HG02943 (cell line): ENCODE data around the gene JAM3.
A peak's percentile ranks its signal among the peaks of the same experiment; 100 is the strongest.
"Not testable (repeated sequence)": the region's sequence is repeated elsewhere in the genome, so short reads cannot be mapped to it uniquely, and the experiment has no call there.

Source experiments
- ATAC-seq: cut with Tn5 transposase; IDR thresholded peaks from one replicate; pipeline ENCODE4 v1.9.1; 2021; ENCODE audit warnings: mild to moderate bottlenecking, low read depth, moderate library complexity; ENCODE audit not compliant: unreplicated experiment

JAM3 gene

DNA sequence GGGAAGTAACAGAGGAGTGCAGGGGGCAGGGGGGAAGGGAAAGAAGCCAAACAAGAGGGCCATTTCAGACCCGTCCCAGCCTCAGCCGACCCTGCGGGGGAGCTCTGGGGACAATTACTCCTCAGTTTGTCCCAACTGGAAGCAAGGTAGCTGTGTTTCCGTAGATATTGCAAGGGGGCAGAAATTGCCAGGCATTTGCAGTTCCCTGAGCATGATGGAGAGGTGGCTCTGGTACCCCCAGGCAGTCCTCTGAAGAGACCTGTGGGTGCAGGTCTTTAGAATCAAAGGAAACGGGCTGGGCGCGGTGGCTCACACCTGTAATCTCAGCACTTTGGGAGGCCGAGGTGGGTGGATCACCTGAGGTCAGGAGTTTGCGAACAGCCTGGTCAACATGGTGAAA, 13.8 kb upstream of the JAM3 start:
- ATAC-seq = no peak

DNA sequence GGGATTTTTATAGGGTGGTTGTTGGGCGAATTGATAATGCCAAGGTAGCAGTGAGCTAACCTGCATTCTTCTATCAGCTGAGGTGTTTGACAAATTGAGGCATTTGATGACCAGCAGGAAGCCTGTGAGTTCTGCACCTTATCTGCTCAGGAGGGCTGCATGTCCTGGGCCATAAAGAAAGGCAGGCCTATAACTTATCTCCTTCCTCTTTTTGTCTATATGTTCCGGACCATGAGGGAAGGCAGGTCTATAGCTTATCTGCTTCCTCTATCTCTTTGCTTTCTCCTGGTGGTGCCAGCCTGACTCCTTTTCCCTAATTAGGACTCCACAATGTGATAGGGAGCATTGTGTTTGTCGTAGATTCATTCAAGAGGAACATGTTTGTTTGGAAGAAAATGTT, 8.6 kb upstream of the JAM3 start:
- no peak for ATAC-seq

DNA sequence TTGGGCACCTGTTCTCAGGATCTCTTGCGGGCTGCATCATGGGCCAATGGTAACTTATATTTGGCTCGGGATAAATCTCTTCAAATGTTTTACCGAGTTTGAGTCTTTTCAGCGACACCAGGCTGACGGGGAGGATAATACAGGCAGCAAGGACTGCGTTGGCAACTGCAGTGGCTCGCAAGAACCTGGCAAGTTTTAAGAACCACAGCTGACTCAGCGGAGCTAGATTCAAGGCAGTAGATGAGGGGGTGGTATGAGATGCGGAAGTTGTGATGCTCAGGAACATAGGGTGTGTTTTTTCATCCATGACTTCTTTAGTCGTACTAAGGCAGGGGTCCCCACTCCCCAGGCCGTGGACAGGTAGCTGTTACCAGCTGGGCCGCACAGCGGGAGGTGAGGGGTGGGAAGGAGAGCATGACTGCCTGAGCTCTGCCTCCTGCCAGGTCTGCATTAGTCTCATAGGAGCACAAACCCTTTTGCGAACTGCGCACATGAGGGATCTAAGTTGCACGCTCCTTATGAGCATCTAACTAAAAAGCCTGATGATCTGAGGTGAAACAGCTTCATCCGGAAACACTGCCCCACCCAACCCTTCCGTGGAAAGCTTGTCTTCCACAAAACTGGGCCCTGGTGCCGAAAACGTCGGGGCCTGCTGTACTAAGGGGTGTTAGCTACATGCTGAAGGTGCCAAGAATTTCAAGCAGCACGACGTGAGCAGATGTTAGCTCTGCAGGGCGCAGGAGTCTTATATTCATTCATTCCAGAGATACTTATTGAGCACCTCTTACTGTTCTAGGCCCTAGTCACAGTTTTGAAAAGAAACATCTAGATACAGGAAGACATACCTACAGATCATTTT, 6.4 kb upstream of the JAM3 start:
- ATAC-seq = no peak

GRCh38 chr11:134063124-134063495, 5.8 kb upstream of the JAM3 start:
- no peak for ATAC-seq

GRCh38 chr11:134063991-134064747, 4.7 kb upstream of the JAM3 start:
- no peak for ATAC-seq

GRCh38 chr11:134065381-134065780, 3.5 kb upstream of the JAM3 start:
- no peak for ATAC-seq

GRCh38 chr11:134066943-134067885, 1.7 kb upstream of the JAM3 start:
- ATAC-seq = no peak

DNA sequence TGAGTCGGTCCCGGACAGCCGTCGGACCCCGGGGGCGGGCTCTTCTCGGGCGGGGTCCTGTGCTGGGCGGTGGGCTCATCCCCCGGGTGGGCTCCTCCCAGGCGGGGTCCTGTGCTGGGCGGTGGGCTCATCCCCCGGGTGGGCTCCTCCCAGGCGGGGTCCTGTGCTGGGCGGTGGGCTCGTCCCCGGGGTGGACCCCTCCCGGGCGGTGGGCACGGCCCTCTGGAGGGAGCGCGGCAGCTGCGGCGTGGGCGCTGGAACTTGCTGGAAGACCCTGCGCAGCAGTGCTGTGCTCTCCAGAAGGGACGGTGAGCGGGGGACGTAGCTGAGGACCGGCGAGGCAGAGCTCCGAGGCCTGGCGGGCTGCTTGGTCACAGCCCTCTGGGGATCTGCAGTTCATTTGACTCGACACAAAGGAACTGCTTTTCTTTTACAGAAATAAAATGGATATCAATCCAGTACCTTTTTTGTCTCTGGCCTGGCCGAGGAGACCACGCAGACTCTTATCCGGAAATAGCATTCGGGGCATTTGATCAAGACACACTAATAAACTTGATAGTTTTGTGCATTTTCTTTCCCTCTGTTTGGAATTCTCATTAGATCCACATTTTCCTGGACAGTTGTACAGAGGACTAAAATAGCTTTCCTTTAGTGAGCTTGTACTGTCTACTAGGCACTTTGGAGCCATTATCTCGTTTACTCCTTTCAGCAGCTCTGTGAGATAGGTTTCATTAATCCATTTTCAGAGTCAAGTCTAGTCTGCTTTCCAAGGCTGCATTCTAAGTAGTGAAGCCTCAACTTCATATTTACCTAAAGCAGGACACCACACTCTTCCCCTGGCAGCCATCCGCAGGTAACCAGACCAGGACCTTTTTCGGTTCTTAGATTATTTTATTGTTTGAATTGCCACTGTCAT, 812 bp downstream of the JAM3 start:
- ATAC-seq = peak; percentile 9

DNA sequence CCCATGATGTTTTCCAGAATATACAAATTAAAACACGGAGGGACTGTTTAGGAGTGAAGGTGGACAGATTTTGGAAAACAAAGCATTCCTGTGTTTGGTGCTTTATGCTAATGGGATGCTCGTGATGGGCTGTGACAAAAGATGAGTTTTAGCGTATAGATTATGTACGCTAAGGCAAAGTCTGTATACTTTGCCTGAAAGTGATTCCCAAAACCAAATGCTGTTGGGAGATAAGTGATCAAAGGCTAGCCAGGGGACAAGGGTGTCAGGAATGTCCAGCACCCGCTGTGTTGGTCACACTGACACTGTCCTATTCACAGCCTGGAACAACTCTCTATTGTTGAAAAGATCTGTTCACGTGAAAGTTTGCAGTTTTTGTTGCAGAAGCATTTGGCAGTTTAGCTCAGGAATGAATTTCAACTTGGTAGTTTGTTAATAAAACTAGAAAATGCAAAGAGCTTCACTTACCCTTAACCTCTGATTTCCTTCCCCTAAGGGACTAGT, 1.5 kb downstream of the JAM3 start:
- no peak for ATAC-seq

DNA sequence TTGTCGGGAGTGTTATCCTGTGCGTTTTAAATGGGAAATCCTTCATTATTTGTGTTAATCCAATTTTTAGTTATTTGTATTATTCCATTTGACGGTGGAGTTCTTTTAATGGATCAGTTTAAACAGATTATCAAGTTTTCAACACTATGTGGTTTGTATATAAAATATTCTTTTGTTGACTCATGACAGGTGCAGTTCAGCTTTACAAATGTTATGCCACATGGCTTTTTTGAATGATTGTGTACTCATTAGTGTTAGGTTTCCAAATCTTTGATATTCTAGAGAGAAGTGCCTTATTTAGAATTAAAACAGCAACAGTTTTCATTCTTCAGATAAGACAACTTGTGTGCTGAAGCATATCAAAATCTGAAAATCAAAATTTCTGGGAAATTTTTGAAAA, 2.4 kb downstream of the JAM3 start:
- no peak for ATAC-seq

DNA sequence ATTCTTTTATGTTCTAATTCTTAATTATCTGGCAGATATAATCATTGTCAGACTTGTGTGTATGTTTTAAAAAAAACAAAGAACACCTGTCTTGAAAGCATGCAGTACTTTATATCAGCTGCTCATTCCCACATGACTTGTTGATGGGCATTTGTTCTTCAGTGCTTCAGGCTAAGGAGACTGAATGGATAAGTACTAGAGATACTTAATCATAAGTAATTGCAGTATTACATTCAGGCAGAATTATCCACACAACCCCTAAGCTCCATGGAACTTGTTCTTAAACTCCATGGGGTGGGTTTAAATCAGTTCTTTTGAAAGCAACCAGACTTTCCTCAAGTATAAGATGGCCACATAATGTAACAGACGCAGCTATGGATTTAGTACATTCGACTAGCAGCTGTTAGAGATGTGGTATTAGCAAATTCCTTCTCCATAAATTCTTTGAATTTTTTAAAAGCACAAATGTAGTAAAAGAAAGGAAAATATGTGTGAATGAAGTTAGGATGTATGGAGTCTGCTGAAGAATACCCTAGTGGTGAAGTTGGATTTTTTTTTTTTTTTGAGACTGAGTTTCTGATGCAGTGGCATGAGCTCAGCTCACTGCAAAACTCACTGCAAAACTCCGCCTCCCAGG, 3.0 kb downstream of the JAM3 start:
- ATAC-seq = no peak

- ATAC-seq = no peak
Measured at GRCh38 chr11:134072844-134073243, 4.0 kb downstream of the JAM3 start.

DNA sequence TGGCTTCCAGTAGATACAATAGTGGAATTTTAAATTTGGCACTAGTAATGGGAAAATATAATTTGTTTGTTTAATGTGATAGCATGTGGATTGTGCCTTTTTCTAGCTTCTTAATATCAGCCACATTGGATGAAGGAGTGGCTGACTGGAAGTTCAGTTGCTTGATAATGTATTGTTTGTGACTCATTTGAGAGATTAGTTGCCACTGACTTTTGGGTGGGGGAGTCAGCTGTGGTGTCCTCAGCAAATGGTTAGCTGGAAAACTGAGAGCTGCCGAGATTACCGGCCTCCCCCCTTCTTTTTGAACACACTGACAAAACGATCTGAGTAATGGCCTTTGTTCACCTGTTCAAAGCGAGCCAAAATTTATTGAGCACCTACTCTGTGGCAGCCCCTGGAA, 5.5 kb downstream of the JAM3 start:
- ATAC-seq = no peak

- ATAC-seq = no peak
Measured at GRCh38 chr11:134074766-134075165, 5.9 kb downstream of the JAM3 start.

DNA sequence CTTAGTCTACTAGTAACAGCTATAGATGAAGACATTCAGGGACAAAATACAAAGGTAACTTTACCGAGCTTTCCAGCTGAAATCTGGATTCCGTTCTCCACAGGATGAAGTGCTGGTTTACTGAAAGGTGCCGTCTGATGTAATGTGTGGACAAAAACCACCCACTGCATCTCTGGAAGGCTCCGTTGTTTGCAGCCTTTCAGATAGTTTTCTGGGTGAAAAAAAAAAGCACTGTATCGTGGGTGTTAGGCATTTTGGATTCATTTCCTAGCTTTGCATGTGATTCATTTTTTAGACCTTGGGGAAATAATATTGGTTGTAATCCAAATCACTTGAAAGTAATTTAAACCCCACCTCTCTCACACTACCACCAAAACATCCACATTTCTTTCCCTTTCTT, 10.4 kb downstream of the JAM3 start:
- ATAC-seq = no peak

DNA sequence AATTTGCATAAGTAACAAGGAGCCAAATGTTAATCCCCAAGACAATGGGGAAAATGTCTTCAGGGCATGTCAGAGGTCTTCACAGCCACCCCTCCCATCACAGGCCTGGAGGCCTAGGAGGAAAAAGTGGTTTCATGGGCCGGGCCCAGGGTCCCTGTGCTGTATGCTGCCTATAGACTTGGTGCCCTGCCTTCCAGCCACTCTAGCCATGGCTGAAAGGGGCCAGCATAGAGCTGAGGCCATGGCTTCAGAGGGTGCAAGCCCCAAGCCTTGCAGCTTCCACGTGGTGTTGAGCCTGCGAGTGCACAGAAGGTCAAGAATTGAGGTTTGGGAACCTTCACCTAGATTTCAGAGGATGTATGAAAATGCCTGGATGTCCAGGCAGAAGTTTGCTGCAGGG, 12.4 kb downstream of the JAM3 start:
- not testable (repeated sequence) for ATAC-seq

DNA sequence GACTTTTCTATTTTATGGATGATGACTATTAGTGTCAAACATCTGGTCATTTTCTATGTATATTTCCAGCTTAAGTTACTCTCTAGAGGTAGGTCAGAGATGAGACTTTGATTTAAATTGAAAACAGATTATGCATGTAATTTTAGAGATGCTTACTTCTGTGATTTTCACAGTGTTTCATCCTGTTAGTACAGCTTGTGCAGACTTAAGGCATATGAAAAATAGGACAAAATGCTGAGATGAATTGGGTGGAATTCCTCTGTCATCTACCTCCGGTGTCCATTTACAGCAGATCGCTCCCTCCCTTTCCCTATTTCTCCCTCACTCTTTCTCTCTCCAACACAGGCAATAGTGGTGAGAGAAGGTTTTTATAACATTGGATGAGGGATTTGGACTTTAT, 14.1 kb downstream of the JAM3 start:
- no peak for ATAC-seq

- no peak for ATAC-seq
Measured at GRCh38 chr11:134086376-134086775, 17.5 kb downstream of the JAM3 start.

DNA sequence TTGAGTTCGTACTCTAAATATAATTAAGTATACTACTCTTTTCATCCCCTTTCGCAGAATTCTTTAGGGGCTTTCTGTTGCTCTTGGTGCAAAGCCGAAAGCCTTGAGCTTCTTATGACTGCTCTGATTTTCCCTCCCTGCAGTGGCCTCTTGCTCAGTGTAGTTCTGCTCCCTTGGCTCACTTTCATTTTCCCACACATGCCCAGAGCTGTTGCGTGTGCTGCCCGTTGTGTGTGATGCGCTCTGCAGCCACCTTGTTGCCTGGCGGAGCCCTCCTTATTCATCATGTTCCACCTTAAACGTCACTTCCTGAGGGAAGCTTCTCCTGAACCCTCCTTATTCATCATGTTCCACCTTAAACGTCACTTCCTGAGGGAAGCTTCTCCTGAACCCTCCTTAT, 23.1 kb downstream of the JAM3 start:
- not testable (repeated sequence) for ATAC-seq
